GM15510 (cell line): ENCODE results near the gene ZNF524.

Source experiments
- POLR2A ChIP-seq: IDR thresholded peaks from 3 replicates; pipeline ENCODE4 v1.6.1; 2011; ENCODE audit warnings: borderline replicate concordance; ENCODE audit not compliant: insufficient read length; ENCODE audit errors: extremely low read depth

ZNF524 gene

DNA sequence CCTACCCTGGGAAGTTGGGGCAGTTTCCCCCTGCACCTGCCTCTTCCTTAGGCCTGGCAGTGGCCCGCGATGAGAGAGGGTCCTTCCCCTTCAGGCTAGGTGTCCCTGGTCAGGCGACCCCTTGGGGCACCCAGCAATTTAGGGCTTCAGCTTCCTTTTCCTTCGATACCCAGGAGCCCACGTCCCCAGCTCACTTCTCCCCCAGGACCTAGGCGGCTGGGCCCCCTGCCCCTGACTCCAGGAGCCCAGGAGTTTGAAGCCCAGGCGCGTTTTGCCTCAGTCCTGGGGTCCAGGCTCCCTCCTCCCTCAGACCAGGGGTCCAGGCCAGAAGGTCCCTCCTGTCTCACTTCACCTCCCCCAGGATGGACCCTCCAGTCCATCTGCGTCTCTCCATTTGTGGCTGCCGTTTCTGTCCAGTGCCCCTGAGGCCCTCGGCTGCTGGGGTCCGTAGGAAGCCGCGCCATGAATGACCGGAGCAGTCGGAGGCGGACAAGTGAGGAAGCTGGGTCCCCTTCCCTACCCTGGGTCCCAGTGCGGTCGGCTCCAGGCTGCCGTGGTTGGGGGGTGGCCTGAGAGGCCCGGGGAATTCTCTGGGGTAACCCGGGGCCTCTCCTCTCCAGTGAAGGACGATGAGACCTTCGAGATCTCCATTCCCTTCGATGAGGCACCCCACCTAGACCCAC is 48.6 kb downstream of the ZNF524 start:
- no peak for TF ChIP-seq POLR2A

DNA sequence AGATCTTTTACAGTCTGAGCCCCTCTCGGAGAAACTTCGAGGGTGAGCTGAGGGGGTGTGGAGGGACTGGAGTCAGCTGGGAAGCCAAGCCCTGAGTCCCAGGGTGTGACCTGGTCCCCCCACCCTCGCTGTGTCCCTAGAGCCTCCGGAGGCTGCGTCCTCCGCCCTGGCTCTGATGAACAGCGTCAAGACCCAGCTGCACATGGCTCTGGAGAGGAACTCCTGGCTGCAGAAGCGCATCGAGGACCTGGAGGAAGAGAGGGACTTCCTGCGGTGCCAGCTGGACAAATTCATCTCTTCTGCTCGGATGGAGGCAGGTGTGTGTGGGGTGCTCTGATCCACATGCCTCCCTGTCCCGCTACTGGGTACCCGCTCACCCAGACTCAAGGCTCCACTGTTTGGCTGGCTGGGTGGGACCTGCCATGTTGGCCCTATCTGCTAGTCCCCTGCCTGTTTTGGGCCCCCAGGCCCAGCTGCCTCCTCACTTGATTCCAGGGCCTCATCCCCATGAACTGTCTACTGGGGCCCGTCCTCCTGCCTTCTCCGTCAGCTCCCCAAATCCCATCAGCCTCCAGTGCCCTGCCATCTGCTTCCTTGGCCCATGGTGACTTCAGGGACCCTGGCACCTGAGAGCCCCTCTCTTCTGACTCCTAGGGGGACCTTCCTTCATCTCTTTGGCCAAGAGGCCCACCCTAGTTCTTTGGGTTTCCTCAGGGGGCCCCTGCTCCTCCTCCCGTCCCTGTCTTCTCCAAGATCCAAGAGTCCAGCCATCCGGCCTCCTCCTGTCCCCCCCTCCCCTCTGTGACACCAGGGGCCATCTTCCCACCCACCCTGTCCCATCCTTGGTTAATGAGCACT is 49.4 kb downstream of the ZNF524 start:
- no peak for TF ChIP-seq POLR2A

DNA sequence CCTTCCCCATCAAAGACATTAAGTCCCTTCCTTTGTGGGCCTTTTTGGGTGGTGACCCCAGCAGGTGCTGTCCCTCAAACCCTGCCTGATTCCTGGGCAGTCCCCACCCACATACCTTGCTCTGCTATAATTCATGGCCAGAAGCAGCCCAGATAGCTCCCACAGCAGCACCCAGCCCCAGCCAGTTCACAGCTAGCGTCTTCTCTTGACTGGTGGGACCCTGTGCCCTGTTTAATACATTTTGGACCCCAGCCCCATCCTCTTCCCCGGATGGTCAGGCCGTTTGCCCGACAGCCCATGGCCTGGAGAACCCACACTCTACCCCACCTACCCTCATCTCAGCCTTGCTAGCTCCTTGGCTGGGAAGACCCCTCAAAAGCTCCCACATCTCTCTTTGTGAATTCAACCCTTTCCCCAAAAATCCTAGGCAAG is 50.1 kb downstream of the ZNF524 start:
- no peak for TF ChIP-seq POLR2A

DNA sequence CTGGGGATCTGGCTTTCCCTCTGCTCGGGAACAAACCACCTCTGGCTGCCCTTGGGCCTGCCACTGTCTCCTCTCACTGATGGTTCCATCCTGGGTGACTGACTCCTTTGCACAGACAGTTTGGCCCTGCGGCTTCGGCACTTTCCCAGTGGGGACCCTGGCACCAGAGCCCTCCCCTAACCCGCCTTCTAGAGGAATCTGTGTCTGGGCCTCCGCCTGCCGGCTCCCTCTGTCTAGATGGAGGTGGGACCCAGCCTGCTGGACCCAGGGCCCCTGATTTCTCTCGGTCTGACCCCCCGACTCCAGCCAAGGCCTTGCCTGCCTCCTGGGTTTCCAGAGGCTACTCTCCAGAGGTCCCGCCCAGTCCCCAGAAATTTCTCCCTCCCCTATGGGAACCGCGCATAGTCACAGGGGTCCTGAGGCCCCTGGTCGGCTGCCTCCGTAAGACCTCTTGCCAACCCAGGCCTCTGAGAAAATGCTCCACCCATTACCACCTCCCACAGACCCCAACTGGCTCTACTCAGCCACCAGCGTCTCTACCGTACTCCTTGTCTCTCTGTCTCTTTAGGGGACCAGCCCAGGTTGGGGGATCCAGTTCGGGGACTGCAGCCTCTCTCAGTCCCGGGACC is 50.6 kb downstream of the ZNF524 start:
- no peak for TF ChIP-seq POLR2A

DNA sequence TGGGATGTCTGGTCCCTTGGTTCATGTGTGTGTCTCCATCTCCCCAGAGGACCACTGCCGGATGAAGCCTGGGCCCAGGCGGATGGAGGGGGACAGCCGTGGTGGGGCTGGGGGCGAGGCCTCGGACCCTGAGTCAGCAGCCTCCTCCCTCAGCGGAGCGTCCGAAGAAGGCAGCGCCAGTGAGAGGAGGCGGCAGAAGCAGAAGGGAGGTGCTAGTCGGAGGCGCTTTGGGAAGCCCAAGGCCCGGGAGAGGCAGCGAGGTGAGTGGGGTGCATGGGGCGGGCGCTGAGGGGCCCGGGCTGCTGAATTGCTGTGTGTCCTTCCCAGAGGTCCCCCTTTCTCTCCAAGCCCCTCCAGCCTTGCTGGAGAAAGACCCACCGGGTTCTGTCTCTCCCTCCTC is 51.1 kb downstream of the ZNF524 start:
- TF ChIP-seq POLR2A, result no peak

DNA sequence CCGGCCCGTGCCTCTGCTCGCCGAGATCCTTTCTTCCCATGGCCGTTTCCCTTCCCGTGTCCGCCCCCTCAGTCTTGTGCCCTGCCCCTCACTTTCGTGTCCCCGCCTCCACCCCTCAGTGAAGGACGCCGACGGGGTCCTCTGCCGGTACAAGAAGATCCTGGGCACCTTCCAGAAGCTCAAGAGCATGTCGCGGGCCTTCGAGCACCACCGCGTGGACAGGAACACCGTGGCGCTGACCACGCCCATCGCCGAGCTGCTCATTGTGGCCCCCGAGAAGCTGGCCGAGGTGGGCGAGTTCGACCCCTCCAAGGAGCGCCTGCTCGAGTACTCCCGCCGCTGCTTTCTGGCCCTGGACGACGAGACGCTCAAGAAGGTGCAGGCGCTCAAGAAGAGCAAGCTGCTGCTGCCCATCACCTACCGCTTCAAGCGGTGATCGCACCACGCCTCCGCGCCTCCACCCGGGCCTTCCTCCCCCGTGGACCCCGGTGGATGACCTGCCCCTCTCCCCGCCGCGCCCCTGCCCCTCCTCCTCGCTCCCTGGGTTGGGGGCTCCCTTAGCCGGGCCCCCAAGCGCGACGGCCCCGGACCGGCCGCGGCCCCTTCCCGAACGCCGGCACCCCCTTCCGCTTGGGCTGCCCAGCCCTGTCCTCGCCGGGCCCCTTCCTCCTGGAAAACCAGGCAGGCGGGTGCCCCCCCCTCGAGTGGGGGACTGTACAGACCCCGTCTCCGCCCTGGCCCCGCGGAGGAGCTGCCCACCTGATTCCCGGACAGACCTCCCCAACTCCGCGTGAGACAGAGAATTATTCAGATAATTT is 52.4 kb downstream of the ZNF524 start:
- TF ChIP-seq POLR2A, result no peak
